ENCODE results near the gene PRM1. TPM values are rescaled to one million over a fixed set of nuclear protein-coding genes. Genes with fewer than 3 reads are reported as not detected.

The PRM1 gene
- total RNA-seq, 4 donors from 2014 or later = not detected

- 37 to 43% methylated on average over 7 to 9 of the region's 12 CpGs for WGBS, 2 donors
- Histone ChIP-seq H3K4me1 (peaks cover 8 to 20% (median 19%) of the 10 kb centered on the region in 3 donors), H3K4me3 (peak overlapping the region in 1 of 4 donors; percentile 19), H3K9me3 (no peaks in the 10 kb centered on the region), H3K27me3 (no peaks in the 10 kb centered on the region), H3K27ac (peak overlapping the region in 2 of 4 donors; percentile 59 to 66), H3K36me3 (no peaks in the 10 kb centered on the region)
- TF ChIP-seq, protein P1, sequence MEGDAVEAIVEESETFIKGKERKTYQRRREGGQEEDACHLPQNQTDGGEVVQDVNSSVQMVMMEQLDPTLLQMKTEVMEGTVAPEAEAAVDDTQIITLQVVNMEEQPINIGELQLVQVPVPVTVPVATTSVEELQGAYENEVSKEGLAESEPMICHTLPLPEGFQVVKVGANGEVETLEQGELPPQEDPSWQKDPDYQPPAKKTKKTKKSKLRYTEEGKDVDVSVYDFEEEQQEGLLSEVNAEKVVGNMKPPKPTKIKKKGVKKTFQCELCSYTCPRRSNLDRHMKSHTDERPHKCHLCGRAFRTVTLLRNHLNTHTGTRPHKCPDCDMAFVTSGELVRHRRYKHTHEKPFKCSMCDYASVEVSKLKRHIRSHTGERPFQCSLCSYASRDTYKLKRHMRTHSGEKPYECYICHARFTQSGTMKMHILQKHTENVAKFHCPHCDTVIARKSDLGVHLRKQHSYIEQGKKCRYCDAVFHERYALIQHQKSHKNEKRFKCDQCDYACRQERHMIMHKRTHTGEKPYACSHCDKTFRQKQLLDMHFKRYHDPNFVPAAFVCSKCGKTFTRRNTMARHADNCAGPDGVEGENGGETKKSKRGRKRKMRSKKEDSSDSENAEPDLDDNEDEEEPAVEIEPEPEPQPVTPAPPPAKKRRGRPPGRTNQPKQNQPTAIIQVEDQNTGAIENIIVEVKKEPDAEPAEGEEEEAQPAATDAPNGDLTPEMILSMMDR (IDR thresholded peaks at IDR 0.05) = no peak
- no peak for TF ChIP-seq POLR2A (IDR thresholded peaks at IDR 0.05)
- intact Hi-C loops (cut with DNase I) = no loop called here
- peak; percentile 44 for DNase-seq
These were observed 47.3 kb upstream of the PRM1 start for GRCh38 chr16:11328172-11329070.

DNA sequence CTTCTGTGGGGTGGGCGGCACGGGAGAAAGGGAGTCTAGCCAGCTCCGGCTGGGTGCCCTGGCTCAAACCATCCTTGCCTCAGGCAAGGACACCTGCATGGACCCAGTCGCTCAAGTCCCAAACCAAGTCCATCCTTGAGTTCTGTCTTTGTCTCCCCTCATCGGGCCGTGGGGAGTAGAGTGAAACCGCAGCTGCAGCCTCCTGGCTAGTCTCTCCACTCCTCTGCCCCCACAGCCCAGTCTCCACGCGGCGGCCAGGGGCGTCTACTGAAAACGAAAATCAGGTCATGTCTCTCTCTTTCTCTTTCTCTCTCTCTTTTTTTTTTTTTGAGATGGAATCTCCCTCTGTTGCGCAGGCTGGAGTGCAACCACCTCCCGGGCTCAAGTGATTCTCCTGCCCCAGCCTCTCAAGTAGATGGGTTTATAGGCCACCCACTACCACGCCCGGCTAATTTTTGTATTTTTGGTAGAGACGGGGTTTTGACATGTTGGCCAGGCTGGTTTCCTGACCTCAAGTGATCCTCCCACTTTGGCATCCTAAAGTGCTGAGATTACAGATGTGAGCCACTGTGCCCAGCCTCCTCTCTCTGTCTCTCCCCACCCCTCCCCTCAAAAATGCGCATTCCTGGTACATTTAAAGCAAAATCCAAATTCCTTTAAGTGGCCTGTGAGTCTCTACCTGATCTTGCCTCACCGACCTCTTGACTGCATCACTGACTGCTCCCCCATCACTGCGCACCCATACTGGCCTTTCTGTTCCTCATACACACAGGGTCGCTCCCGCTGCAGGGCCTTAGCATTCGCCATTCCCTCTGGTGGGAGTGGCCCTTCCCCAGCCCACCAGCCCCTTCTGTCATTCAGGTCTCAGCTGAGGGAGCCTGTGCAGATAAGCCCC lies 46.4 kb upstream of the PRM1 start:
- DNase-seq = no peak
- Histone ChIP-seq H3K36me3 (no peaks in the 10 kb centered on the region), H3K4me1 (peaks cover 8 to 20% (median 19%) of the 10 kb centered on the region in 3 donors), H3K27ac (peak overlapping the region in 2 of 4 donors; percentile 57 to 66), H3K4me3 (no peak overlapping the region), H3K27me3 (no peaks in the 10 kb centered on the region), H3K9me3 (no peaks in the 10 kb centered on the region)
- TF ChIP-seq, protein P1 (IDR thresholded peaks at IDR 0.05) = no peak
- TF ChIP-seq POLR2A (IDR thresholded peaks at IDR 0.05) = no peak
- intact Hi-C loops (cut with DNase I) = no loop called here
- WGBS, 2 donors = 67 to 78% methylated on average over 20 to 23 of the region's 23 CpGs

DNA sequence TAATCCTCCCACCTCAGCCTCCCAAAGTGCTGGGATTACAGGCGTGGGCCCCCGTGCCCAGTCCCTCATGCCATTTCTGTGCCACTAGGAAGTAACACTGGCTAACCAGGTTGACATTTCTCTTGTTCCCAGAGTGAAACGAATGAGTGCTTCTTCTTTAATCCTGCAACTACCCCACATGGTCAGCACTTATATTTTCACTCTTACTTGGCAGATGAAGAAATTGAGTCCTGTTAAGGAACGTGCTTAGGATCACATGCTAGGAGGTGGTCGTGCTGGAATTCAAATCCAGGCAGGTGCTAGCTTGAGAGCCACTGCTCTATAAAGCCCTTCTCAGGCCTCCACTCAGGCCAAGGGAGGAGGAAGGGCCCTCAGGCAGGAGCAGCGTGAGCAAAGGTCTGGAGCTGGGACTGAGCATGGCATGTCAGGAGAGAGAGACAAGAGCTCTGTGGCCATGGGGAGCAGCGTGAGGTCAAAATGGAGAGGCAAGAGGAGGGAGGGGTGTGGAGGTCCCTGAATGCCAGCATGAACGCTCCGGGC lies 45.7 kb upstream of the PRM1 start:
- no peak for TF ChIP-seq POLR2A (IDR thresholded peaks at IDR 0.05)
- TF ChIP-seq, protein P1 (IDR thresholded peaks at IDR 0.05) = no peak
- no peaks in the 10 kb centered on the region for H3K36me3 ChIP-seq
- DNase-seq = no peak
- peaks cover 8 to 20% (median 19%) of the 10 kb centered on the region in 3 donors for H3K4me1 ChIP-seq
- H3K27me3 ChIP-seq = no peaks in the 10 kb centered on the region
- H3K4me3 ChIP-seq = no peak overlapping the region
- H3K27ac ChIP-seq = peak overlapping the region in 2 of 4 donors; percentile 29 to 57
- intact Hi-C loops (cut with DNase I) = no loop called here
- 85 to 88% methylated on average over 8 to 9 of the region's 9 CpGs for WGBS, 2 donors
- no peaks in the 10 kb centered on the region for H3K9me3 ChIP-seq

GRCh38 chr16:11326084-11326736 lies 45.1 kb upstream of the PRM1 start:
- TF ChIP-seq, protein P1 (IDR thresholded peaks at IDR 0.05) = no peak
- no peak for TF ChIP-seq POLR2A (IDR thresholded peaks at IDR 0.05)
- Histone ChIP-seq H3K4me1 (peaks cover 8 to 20% (median 19%) of the 10 kb centered on the region in 3 donors), H3K36me3 (no peaks in the 10 kb centered on the region), H3K27me3 (no peaks in the 10 kb centered on the region), H3K9me3 (no peaks in the 10 kb centered on the region), H3K4me3 (no peak overlapping the region), H3K27ac (no peak overlapping the region)
- no peak for DNase-seq
- WGBS, 2 donors = 79 to 89% methylated on average over 7 to 8 of the region's 9 CpGs
- intact Hi-C loops (cut with DNase I) = no loop called here
